Glomerular endothelial cell (primary cell): ENCODE data around the gene MERTK. TPM values are rescaled to one million over a fixed set of nuclear protein-coding genes. Genes with fewer than 3 reads are reported as not detected.

Experiments
- DNase-seq: peaks from one replicate; pipeline ENCODE4 v3.0.0-alpha.2; 2011; ENCODE audit warnings: low read depth, low spot score; ENCODE audit errors: extremely low read depth
- total RNA-seq: library from RNA; depleted of rRNA; stranded (reverse); fragments of >200 nt; gene quantifications from 2 replicates; pipeline ENCODE4 v1.2.3, GENCODE V29; 2015

The MERTK gene
- total RNA-seq, 1 donor from 2014 or later: 18.8 TPM

DNA sequence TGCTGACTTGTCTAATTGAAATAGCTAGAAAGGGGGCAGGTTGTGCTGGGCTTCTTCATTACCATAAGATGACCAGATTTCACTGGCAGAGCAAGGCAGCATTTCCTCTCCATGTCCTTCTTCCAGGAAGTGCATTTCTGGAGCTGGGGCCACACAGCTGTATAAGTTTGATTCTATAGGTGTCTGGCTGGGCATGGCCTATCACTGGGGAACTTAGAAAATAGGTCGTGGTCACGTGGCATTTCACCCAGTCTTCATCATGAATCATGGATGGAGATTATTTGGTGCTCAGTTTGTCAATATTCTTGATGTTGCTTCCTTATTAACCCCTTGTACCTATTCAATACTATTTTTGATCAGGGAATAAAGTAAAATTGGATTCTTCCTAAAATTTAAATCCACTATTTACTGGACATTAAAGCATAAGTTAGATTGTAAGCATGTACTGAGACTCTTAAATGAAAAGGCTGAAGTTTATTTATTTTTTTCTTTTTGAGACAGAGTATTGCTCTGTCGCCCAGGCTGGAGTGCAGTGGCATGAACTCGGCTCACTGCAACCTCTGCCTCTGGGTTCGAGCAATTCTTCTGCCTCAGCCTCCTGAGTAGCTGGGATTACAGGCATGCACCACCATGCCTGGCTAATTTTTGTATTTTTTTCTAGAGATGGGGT lies 107.1 kb downstream of the MERTK start:
- no peak for DNase-seq

DNA sequence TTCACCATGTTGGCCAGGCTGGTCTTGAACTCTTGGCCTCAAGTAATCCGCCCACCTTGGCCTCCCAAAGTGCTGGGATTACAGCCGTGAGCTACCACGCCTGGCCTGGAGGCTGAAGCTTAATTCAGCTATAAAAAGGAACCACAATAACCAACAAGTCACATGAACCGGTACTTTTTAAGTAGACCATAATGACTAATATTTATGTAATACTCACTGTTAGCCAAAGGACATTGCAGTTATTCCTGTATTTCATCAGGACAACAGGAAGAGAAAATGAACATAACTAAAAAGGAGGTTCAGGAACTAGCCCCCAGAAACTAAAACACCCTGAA lies 107.6 kb downstream of the MERTK start:
- DNase-seq: no peak

DNA sequence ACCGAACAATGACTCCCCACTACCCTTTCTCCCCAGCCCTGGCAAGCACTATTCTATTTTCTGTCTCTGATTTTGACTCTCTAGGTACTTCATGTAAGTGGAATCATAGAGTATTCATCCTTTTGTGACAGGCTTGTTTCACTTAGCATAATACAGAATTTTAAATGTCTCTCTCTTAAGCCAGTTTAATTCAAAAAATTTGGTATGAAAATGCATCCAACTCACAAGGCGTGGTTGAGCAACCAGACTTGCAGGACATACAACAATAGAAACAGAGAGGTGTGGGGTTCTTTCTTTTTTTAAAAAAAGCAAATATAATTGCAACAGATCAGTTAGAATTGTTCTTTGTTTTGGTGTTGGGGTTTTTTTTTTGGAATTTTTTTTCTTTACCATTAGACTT lies 109.1 kb downstream of the MERTK start:
- no peak for DNase-seq

DNA sequence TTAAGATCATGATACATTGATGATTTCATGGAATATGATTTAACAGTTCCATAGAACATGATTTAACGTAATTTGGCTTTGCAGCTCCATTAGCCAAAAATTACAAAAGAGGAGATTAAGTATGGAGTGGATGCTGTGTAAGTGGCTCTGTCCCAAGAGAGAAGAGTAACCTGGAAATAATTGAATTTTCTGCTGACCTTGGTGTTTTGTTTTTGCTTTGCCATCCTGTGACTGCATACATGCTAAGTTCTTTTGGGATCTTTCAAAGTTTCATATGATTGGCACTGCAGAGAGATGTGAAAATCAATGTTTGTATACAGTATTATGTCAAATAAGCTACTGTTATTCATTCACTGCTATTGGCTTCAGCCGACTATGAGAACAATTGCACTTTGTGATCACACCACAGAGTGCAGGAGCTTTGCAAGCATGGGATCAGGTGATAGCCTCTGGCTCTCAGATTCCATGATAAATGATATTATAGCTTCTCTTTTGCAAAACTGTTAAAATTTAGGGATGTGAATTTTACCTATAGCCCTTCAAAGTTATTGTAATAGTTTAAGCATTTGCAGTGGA lies 110.6 kb downstream of the MERTK start:
- DNase-seq: no peak

DNA sequence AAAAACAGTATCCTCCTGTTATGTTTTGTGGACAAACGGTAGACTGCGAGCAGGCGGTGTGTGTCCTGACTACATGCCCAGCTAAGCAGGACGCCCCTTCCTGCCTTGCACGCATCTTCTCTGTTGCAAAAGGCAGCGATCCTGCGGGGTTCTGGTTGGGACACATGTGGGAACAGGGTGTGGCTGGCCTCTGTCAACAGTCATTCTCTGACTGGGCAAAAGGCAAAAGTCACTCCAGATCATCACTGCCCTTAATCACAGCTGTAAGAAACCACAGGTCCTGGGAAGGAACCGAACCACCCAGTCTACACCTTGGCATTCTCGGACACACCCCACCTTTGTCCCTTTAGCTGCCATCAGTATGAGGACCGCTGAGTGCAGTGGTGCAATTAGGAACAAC lies 112.3 kb downstream of the MERTK start:
- no peak for DNase-seq

DNA sequence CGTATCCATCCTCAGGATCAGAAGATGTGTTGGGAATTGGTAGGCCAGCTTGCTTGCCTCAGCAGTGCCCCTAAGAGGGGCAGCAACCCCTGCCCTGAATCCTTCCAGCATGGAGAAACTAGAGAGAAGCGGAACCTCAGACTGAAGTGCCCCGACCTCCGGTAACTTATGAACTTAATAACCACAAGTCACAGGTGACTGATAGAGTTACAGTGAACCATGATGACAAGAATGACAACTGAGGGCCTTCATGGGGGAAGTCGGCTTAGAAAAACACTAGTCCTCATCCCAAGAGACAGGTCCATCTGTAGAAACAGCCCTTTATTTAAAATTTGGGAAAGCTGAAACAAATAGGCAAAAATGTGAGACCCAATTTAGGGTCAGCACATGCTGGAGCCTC lies 114.1 kb downstream of the MERTK start:
- DNase-seq: no peak

DNA sequence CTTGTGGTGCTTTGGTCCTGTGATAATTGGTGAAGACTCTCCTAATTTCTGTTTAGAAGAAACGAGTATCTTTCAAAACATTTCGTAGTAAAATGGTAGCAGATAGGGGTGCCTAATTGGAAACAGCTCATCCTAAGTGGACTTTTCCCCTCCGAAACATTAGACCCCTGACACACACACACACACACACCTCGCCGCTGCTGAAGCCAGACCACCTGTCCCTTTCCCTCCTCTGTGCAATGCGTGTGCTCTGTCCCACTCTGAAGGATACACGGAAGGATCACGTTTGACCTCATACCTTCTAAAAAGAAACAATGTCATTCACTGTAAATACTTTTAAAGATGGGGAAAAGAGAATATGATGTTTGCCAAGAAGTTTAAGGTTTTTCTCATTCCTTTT lies 120.4 kb downstream of the MERTK start:
- no peak for DNase-seq

DNA sequence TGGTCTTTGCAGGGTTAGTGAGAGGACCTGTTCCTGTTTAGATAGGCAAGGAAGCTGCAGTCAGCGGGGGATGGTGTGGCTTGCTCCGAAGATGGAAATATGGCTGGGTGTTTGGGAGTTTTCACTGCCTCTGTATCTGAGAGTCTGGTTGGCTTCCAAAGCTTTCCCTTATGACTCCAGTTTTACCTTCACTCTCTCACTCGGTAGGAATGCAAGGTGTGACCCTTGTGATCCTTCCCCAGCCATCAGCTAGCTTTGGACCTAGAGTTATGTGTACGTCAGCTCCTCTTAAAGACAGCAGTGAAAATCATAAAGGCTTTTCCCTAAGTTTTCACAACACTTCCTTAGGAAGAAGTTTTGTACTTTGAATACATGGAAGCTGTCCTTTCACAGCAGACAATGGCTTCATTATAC lies 121.2 kb downstream of the MERTK start:
- no peak for DNase-seq

DNA sequence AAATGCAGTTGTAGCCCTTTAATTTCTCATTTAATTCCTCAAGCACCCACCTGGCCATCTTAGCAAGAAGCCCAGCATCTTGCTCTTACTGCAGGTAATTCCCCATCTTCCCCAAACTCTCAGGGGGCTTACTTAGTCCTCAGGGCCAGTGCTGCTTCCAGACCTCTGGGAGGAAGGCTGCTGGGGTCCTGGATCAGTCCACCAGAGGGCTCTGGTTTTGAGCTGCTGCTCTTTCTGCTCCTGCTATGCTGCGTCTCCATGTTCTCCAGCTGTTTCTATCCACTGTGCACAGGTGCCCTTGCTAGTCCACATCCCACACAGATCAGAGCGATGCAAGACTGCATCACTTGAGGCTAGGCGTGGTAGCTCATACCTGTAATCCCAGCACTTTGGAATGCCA lies 122.2 kb downstream of the MERTK start:
- no peak for DNase-seq

DNA sequence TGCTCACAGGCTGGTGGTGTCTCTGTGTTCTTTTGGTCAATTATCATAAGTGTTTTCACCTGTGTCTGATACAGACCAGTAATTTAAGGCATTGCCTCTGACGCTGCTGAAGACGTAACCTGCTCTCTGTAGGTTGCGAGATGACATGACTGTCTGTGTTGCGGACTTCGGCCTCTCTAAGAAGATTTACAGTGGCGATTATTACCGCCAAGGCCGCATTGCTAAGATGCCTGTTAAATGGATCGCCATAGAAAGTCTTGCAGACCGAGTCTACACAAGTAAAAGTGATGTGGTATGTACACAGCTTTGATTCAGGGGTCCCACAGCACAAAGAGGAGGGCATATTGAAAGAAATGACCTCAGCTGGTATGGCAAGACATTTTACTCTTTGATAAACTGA lies 122.9 kb downstream of the MERTK start:
- DNase-seq: no peak

DNA sequence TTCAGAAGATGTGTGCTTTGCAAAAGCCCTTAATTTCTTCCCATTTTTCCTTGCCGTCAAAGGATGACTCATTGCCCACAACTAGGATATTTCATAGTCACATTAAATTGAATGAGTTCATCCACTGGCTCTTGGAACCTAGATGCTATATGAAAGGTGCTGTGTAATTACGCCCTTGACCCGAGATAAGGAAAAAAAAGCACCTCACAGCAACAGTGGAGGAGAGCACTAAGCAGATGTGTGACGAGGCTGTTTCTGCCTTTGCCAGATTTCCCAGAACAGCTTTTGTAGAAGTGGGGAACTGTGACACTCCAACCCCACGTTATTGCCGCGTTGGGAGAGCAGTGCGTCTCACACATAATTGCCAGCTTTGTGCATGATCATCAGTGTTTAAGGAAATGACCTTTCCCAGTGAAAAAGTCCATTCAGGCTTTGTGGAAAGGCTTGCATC lies 123.4 kb downstream of the MERTK start:
- DNase-seq: no peak

DNA sequence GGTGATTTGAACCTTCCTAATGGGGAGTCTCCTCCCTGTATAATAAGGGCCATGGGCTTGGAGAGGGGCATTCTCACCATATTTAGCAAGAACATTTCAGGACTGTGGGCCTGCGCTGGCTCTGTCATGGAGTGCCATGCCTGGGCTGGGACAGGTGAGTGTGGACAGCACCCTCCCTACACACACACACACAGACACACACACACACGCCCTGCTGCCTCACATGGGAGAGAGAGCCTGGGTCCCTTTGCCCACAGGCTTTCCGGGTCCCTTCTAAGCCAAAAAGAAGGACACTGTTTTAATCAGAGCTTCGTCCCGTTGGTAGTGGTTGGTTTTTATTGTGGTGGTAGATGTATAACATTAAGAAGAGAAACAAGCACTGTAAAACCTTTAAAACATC lies 125.3 kb downstream of the MERTK start:
- no peak for DNase-seq

DNA sequence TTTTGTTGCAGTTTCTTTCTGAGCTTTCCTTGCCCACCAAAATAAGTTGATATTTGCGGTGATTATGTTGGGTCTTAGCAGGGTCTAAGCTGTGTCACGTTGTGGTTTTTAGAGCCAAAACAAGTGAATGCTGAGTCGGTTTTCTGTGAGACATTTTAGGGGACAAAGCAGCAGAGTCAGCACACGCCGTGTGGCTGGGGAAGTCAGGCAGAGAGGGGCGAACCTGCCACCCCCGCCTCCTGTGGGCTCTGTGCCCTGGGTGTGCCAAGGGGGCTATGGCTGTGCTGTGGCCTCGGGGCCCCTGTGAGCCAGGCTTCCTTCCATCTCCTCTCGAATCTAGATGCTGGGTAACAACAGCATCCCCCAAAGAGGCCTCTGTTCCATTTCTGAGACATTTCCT lies 125.8 kb downstream of the MERTK start:
- no peak for DNase-seq

DNA sequence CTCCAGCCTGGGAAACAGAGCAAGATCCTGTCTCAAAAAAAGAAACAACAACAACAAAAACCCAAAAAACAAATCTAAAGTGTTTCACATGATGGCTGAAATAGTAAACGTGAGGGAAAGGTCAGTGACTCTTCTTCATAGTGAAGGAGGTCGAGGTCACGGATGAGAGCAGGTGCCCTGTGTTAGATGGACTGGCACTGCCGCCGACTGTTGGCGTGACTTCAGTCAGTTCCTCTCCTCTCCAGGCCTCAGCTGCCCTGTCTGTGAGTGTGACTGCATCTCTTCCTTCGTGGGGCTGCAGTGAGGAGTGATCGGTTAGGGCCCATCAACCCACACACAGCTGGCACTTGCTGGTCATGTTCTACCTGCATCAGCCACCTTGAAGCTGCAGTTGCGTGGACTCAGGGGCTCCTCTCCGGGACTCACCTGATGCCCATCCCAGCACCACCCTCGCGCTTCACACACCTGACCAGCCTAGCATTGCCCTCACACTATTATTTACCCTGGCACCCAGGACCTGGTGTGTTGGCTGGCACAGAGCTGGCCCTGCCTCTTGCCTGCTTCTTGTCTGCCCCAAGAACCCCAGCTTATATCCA lies 126.6 kb downstream of the MERTK start:
- DNase-seq: no peak

DNA sequence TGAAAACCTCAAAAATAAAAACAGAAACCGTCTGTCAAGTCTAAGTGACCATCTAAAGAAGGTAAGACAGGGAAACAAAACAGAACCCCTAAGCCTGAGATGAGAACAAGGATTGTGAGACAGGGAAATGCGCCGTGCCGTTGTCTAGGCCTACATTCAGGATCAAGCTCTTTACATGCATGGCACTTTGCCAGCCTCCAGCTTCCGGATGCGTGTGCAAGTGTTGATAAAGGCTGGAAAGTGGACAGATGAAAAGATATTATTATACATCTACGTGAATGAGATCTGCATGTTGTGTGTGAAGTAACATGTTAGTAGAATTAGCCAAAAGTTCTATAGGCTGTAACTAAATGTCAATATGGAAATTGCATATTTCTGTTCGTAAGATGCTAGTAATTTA lies 128.1 kb downstream of the MERTK start:
- peak; percentile 86 for DNase-seq

DNA sequence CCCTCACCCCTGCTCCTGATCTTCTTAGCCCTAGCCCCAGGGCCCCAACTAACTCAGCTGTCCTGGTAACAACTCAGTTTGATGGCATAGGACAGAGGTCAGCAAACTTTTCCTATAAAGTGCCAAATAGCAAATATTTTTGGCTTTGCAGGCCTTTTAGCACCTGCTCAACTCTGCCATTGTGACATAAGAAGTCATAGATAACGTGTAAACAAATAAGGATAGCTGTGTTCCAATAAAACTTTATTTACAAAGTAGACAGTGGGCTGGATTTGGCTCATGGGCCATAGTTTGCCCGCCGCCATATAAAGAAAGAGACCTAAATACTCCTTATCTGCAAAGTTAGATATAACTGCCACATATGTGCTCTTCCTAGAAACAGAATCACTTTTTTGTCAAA lies 129.4 kb downstream of the MERTK start:
- DNase-seq: no peak

DNA sequence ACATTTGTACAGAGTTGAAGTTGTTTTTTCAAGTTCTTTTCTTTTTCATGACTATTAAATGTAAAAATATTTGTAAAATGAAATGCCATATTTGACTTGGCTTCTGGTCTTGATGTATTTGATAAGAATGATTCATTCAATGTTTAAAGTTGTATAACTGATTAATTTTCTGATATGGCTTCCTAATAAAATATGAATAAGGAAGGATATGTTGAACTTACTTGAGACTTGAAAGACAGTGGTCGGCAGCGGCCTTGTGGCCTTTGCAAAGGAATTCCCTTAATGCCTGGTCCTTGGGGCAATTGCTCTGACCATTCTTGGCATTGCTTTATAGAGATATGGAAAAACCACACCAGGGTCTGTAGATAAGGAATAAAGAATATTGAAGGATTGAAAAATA lies 130.8 kb downstream of the MERTK start:
- no peak for DNase-seq

DNA sequence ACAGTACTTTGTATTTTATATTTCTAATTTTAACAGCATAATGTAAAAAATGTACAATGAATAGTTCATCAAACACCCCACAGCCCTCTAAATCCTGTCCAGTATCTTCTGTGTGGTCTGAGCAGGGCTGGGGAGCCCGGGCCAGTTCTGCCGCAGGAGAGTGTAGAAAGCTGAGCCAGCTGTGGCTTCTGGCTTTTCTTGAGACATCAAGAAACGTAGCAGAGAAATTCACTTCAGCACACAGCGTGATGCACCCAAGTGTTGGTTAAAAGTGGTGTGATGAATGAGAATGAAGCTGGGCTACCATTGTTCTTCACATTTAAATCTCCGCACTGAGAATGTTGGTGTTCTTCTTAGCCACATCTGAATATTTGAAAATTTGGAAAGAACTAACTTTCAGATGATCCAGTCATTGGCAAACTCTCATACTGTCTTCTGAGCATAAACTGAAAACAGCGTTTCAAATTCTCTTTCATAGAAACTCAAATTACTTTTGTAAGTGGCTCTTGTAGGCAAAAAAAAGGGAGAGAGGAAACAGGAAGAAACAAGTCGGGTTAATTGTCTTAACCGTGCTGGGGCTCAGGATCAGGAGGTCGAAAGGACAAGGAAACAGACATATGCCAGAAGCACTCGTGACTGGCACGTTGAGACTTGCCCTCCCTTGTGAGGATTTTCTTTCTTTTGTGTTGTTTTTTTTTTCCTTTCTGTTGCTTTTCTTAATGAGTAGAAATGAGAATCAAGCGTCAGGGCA lies 133.2 kb downstream of the MERTK start:
- DNase-seq: no peak

DNA sequence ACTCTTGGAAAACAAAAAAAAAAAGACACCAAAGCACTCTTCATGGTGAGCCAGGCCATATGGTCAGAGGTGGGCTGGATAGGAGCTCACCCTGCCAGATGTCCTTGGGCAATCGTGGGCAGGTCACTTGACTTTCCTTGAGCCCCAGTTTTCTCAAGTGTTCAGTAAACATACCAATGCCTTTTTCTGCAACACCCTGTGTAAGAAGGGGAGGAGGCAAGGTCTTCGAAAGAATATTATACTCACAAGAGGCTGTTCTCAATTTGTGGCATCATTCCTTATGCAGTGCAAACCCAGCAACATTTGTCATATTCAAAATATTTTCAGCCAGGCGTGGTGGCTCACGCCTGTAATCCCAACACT lies 133.8 kb downstream of the MERTK start:
- DNase-seq: no peak

DNA sequence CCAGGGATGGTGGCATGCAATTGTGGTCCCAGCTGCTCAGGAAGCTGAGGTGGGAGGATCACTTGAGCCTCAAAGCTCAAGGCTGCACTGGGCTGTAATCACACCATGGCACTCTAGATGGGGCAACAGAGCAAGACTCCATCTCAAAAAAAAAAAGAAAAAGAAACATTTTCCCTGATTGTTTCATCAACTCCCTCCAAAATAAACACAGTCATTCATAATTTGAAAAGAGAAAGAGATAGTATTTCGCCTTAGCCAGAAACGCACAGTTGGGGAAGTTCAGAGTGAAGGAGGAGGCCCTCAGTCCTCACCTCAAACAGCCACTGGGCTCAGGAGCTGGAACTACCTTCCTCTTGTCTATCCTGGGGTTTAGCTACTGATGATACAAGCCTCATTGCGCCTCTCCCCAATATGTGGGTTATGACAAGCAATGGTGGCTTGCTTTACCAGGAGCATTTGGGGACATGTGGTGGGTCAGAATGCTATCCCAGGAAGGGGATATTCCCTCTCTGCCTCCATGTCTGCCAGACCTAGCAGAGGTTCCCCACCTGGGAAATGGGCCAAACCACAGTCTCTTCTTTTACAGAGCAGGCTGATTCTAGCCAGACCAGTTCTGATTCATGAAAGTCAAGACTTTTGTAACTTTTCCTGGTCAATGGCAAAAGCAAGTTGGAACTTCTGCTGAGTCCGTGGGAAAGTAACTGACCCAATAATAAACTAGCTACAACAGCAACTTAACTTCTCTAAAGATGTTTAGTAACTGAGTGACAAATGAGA lies 134.5 kb downstream of the MERTK start:
- DNase-seq: no peak

DNA sequence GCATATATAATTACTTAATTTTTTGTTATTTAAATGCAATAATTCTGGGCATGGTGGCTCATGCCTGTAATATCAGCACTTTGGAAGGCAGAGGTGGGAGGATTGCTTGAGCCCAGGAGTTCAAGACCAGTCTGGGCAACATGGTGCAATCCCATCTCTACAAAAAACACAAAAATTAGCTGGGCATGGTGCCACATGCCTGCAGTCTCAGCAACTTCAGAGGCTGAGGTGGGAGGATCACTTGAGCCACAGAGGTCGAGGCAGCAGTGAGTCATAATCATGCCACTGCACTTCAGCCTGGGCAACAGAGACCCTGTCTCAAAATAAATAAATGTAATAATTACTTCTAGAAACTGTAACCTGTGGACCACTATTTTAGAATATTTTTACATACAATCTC lies 135.2 kb downstream of the MERTK start:
- no peak for DNase-seq
